HL-60/S4 (cell line): ENCODE data around the gene CRTAC1.

Experiments
- in situ Hi-C: fragments of 300-500 bp; cut with MboI; formaldehyde crosslinking; loops from 2 replicates; pipeline ENCODE4 v1.14.3; 2022; ENCODE audit warnings: low sequenced_read_pairs

CRTAC1 gene

GRCh38 chr10:97925308-97925938 lies 105.0 kb downstream of the CRTAC1 start:
- in situ Hi-C loops: no loop called here

DNA sequence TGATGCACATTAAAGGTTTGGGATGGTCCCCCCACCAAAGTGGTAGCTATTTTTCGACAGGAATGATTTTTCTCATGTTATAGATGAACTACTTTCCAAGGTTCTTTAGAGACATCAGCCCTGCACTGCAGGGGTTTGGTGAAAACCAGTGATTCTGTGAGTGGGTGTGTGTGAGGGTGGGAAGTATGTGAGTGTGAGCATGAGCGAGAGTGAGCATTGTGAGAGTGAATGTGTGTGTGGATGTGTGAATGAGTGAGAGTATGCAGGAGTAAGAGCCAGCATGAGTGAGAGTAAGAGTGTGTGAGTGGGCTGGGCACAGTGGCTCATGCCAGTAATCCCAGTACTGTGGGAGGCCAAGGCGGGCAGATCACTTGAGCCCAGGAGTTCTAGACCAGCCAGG lies 105.7 kb downstream of the CRTAC1 start:
- in situ Hi-C loops: no loop called here

DNA sequence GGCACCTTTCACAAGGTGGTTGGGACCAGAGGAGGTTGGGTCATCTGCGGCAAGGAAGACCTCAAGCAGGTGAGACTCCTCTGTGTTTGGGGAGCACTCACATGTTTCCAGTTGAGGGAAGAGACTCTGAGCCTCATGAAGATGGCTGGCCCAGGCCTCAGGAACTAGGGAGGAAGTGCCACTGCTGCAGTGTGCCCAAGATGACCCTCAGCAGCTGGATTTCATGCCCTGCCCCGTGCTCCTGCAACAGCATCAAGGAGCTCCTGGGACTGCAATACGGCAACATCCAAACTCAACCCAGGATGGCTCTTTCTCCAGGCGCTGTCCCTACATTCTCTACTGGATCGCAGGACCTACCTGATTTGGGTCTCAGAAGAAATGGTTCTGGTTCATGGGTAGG lies 106.9 kb downstream of the CRTAC1 start:
- in situ Hi-C loops: no loop called here

- in situ Hi-C loops: no loop called here
Measured at GRCh38 chr10:97923057-97923456, 107.4 kb downstream of the CRTAC1 start.

DNA sequence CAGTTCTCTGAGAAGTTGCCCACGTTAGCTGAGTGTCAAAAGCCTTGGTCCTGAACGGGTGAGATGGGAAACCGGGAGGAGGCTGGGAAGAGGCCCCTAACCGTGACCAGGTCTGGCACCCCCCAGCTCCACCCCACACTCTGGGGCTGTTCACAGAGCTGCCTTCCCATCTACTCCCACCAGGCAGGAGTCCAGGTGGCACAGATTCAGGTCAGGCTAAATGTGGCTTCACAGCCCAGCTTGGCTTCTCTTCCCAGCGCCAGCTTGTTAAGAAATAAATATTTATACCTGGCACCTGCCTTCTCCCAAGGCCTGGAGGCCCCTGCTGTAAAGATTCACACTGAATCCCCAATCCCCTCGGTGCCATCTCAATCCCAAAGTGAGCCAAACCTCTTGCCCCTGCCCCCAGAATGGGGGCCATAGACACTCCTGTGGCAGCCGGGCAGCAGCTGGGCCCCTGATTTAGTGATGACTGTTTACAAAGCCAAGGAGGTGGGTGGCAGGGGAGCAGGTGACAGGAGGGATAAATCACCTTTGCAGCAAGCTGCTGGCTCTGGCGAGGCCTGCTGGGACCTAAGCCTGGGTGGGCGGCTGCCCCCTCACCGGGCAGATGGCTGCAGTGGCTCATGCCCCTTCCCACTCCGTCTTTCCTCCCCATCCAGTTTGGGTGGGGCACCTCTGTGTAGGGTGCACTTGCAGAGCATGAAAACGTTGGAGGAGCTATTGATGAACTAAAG lies 108.2 kb downstream of the CRTAC1 start:
- in situ Hi-C loops: no loop called here

GRCh38 chr10:97921581-97922021 lies 108.8 kb downstream of the CRTAC1 start:
- in situ Hi-C loops: no loop called here

DNA sequence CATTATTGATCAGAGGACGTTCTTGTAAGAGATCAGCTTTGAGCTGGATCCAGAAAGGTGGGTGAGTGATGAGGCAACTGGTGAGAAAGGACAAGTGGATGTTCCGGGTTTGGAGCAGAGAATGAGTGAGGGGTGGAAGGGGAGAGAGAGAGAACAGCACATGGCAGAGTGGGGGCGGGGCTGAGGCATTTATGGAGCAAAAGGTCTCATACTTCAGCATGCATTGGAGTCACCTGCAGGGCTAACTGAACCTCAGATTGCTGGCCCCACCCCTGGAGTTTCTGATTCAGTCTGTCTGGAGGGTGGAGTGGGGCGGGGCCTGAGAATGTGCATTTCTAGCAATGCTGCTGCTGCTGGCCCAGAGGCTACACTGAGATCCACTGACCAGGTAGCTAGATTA lies 109.6 kb downstream of the CRTAC1 start:
- in situ Hi-C loops: no loop called here

DNA sequence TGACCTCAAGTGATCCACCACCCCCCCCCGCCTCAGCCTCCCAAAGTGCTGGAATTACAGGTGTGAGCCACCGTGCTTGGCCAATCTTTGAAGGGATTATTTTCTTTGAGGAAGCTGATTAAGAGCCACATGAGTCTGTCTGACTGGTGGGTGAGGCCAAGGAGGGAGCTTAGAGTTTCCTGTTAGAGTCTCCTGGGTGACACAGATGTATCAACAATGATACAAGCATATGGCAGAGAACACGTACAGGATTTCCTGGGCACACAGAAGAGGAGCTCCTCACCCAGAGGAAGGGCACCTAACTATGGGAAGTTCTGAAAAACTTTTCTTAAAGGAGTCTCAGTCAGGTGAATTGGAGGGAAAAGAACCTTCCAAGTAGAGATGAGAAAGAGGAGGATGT lies 111.4 kb downstream of the CRTAC1 start:
- in situ Hi-C loops: no loop called here

DNA sequence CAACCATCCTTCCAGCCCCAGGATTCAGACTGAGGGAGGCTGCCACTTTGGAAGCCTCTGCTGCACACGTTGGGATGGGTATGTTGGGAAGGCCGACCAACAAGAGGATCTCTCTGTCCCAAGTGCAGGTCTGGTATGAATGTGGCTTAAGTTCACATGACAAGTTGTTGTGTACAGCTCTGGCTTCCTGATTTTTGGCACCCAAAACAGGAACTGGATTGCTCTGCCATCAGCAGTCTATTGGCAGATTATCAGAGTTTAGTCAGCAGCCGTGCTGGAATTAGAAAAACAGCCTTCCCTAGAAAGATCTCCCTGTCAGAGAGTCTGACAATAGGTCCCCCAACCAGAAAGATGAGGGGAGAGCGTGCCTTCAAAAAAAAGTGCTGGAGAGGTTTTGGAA lies 113.8 kb downstream of the CRTAC1 start:
- in situ Hi-C loops: no loop called here

GRCh38 chr10:97915346-97916131 lies 114.9 kb downstream of the CRTAC1 start:
- in situ Hi-C loops: no loop called here

- in situ Hi-C loops: no loop called here
Measured at GRCh38 chr10:97914837-97915211, 115.6 kb downstream of the CRTAC1 start.

DNA sequence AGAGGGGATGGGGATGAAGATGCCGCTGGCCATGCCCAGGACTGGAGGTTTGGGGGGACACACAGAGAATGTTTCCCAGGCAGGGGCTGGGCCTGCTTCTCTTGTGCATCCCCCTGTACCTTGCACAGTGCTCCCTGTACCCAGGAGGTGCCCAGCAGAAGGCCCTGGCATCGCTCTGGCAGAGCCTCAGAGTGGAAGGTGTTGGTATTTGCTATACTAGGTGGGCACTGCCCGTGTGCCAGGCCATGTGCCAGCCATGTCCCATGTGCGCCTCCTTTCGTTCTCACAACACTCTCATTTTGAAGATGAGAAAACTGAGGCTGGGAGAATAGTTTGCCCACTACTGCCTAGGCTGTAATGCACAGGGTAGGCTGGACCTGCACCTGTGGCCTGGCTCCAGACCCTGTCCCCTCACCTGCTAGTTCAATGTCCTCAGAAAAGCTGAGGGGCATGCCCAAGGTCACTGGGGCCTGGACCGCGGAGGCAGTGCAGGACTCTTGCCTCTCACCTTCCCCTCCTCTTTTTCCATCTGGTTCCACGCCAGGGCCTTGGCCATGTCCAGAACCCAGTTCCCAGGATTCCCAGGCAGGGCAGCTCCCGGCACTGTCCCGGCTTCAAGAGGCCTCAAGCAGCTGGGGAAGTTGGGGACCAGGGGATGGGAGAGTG lies 116.1 kb downstream of the CRTAC1 start:
- in situ Hi-C loops: no loop called here

GRCh38 chr10:97913614-97914013 lies 116.8 kb downstream of the CRTAC1 start:
- in situ Hi-C loops: no loop called here

- in situ Hi-C loops: no loop called here
Measured at GRCh38 chr10:97913193-97913592, 117.2 kb downstream of the CRTAC1 start.

DNA sequence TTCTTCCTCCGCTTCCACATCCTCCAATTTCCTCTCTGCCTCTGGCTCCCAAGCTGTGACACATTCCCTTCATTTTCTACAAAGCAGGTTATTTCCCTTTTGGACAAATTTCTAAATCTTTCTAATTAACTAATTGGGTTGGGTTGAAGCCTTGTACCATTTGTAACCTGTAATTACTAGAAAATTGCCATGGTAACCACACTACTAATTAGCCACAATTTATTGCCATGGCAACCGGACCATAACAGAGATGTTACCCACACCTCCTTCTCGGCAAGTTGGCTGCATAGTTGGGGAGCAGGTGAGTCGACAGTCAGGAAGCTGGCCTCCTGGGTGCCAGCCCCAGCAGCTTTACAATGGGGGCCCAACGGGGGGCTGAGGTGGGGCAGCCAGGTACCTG lies 119.2 kb downstream of the CRTAC1 start:
- in situ Hi-C loops: no loop called here

DNA sequence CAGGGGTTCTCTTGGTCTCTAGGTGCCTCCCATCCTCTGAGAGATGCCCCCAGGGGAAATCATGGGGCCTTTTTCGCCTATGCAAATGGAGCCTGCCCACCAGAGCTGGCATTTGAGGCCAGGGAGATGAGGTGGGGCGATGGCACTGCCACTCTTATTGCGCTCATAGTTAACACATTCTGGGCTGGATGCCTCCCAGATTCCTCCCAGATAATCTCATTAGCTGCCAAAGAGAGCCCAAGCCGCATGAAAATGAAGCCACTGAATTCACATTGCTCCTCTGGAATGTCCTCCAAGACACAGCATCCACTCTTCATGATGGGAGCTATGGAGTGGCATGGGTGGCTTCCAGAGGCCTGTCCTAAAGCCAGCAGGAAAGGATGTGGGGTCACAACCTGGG lies 119.8 kb downstream of the CRTAC1 start:
- in situ Hi-C loops: no loop called here

DNA sequence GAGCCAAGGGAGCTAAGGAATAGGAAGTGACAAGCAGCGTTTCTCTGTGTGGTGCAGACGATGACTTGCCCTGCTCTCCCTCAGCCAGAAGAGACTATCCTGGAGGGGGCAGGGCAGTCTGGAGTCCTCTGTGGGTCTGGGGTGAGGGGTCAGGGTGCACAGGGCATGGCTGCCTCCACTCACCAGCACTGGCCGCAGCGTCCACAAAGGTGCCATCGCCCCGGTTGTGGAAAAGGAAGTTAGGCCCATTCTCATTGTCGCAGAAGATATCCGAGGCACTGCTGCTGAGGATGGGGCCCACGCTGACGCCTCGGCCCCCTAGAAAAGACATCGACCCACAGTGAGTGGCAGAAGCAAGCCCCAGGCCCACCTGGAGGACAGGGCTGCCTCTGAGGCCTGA lies 122.6 kb downstream of the CRTAC1 start:
- in situ Hi-C loops: no loop called here

DNA sequence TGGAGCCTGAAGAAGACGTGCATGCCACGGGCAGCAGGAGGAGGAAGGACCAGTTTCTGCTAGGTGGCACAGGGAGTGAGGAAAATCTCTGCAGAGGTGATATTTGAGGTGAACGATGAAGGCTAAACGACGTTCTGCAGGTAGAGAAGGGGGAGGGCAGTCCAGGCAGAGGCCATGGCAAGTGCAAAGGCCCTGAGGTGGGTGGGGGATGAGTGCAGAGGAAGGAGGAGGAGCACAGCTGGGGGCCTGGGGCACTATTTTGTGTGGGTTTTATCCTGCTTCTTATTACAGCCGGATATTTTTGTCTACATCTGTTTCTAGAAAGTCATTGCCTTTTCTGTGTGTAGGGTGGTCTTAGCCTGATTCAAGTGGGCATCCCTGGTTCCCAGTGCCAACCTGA lies 123.2 kb downstream of the CRTAC1 start:
- in situ Hi-C loops: no loop called here

GRCh38 chr10:97905276-97905675 lies 125.1 kb downstream of the CRTAC1 start:
- in situ Hi-C loops: no loop called here

- in situ Hi-C loops: no loop called here
Measured at GRCh38 chr10:97904576-97904975, 125.8 kb downstream of the CRTAC1 start.

GRCh38 chr10:97904018-97904381 lies 126.4 kb downstream of the CRTAC1 start:
- in situ Hi-C loops: no loop called here
